ENCODE measurements around the gene CLDN15.

CLDN15 gene

GRCh38 chr7:101220295-101220694 lies 17.3 kb downstream of the CLDN15 start:
- no peak overlapping the region for H3K9ac ChIP-seq (ENCODE audit: insufficient read length)
- peaks cover 5% of the 10 kb centered on the region; the same call in 1 of the 2 replicates for H3K36me3 ChIP-seq (ENCODE audit: insufficient read depth, low read length)
- DNase-seq (ENCODE audit: low read depth, low spot score) = no peak
- no peak overlapping the region for H3K27ac ChIP-seq
- no peak for TF ChIP-seq FOXP2 (optimal IDR thresholded peaks at IDR 0.05; ENCODE audit: control extremely low read depth, extremely low read length, insufficient read depth)
- TF ChIP-seq POLR2AphosphoS5 (IDR thresholded peaks at IDR 0.05; ENCODE audit: borderline replicate concordance, low read depth, low read length) = no peak
- TF ChIP-seq EZH2 (IDR thresholded peaks at IDR 0.05) = no peak
- no peak overlapping the region for H3K4me3 ChIP-seq
- H3K9me3 ChIP-seq (ENCODE audit: low read depth, low read length) = no peaks in the 10 kb centered on the region

GRCh38 chr7:101218236-101219125 lies 19.1 kb downstream of the CLDN15 start:
- peak overlapping the region; percentile 86 for H3K9ac ChIP-seq (ENCODE audit: insufficient read length)
- no peaks in the 10 kb centered on the region; the same call in 1 of the 2 replicates for H3K36me3 ChIP-seq (ENCODE audit: insufficient read depth, low read length)
- no peak for DNase-seq (ENCODE audit: low read depth, low spot score)
- no peak overlapping the region for H3K27ac ChIP-seq
- no peak for TF ChIP-seq POLR2AphosphoS5 (IDR thresholded peaks at IDR 0.05; ENCODE audit: borderline replicate concordance, low read depth, low read length)
- TF ChIP-seq FOXP2 (optimal IDR thresholded peaks at IDR 0.05; ENCODE audit: control extremely low read depth, extremely low read length, insufficient read depth) = no peak
- TF ChIP-seq EZH2 (IDR thresholded peaks at IDR 0.05) = no peak
- H3K9me3 ChIP-seq (ENCODE audit: low read depth, low read length) = no peaks in the 10 kb centered on the region
- H3K4me3 ChIP-seq = peak overlapping the region; percentile 99

DNA sequence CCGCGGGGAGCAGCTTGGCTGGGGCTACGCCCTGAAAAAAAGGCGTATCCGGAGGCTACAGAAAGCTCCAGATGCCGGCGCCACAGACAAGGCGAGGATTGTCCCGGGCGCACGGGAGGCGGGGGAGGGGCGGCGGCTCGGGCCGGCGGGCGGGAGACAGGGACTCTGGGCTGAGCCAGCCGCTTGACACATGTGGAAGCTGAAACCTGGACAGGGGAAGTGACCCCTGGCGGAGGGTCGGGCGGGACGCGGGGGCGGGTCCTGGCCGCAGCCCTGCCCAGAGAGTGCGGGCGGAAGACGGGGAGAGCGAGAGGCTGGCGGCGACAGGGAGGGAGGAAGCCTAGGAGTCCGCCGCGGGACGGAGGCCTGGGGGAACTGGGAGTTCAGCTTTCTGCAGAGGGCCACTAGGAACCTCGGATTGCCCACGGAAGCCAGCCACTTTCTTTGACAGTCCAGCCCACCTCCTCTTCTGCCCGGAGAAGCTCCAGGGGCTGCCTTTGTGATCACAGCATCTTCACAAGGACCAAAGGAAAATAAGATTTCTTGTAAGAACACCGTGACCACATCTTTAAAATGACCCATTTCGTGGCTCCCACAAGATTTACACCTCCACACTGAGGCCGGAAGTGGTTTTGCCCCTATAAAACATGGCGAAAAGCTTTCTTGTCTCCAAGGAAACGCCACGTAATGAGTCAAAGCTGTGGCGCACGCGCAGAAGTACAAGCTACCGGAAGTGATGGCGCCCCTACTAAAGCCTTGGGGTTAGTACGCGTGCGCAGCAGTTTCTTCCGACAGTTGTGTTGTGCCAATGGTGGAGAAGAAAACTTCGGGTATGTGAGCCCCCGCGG lies 20.0 kb downstream of the CLDN15 start, which contains the start of the genes PLOD3 and ZNHIT1:
TSS of gene PLOD3 (minus strand) at position 194 of the 848 bp plus-strand sequence. CDS start 307 bp downstream, outside the sequence.
TSS of gene ZNHIT1 (plus strand) at position 778 of the 848 bp plus-strand sequence. CDS start at position 809, 31 bp downstream.
- peak within 1 kb of the TSS; percentile 86 for H3K9ac ChIP-seq (ENCODE audit: insufficient read length)
- H3K9me3 ChIP-seq (ENCODE audit: low read depth, low read length) = no peaks in the 10 kb centered on the region
- H3K36me3 ChIP-seq (ENCODE audit: insufficient read depth, low read length) = no peaks in the 10 kb centered on the region; the same call in 1 of the 2 replicates
- peak within 1 kb of the TSS; percentile 73 for H3K27ac ChIP-seq
- DNase-seq (ENCODE audit: low read depth, low spot score) = peak; percentile 97
- H3K4me3 ChIP-seq = peak within 1 kb of the TSS; percentile 99
- TF ChIP-seq EZH2 (IDR thresholded peaks at IDR 0.05) (no peak), POLR2AphosphoS5 (IDR thresholded peaks at IDR 0.05; ENCODE audit: borderline replicate concordance, low read depth, low read length) (peak; percentile 54)

DNA sequence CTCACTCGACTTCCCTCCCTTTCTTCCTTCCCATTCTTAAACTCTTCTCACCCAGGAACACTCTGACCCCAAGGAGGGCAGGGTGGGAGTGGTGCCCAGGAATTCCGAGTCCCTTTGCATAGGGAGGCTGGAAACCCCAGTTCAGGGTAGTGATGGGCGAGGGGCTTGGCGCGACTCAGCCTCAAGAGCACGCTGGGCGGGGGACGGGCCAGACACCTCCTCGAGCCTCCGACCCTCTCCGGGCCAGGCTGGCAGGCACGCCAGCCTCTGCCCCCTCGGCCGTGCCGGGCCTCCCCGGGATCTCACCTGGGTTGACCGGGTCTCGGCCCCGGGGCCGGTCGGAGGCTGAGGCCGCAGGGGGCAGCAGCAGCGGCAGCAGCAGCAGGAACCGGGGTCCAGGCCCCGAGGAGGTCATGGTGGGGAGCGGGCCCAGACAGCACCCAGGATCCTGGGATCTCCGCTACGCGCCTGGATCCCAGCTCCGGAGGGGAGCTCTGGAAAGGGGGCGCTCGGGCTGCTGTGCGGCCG lies 20.7 kb downstream of the CLDN15 start:
- Histone ChIP-seq H3K9ac (ENCODE audit: insufficient read length) (peak overlapping the region; percentile 70), H3K9me3 (ENCODE audit: low read depth, low read length) (no peaks in the 10 kb centered on the region), H3K36me3 (ENCODE audit: insufficient read depth, low read length) (no peaks in the 10 kb centered on the region; the same call in 1 of the 2 replicates), H3K27ac (no peak overlapping the region), H3K4me3 (peak overlapping the region; percentile 99)
- DNase-seq (ENCODE audit: low read depth, low spot score) = no peak
- TF ChIP-seq FOXP2 (optimal IDR thresholded peaks at IDR 0.05; ENCODE audit: control extremely low read depth, extremely low read length, insufficient read depth) (no peak), POLR2AphosphoS5 (IDR thresholded peaks at IDR 0.05; ENCODE audit: borderline replicate concordance, low read depth, low read length) (no peak), EZH2 (IDR thresholded peaks at IDR 0.05) (no peak)

GRCh38 chr7:101216001-101216859 lies 21.4 kb downstream of the CLDN15 start:
- Histone ChIP-seq H3K36me3 (ENCODE audit: insufficient read depth, low read length) (no peaks in the 10 kb centered on the region; the same call in 1 of the 2 replicates), H3K27ac (no peak overlapping the region)
- no peak for DNase-seq (ENCODE audit: low read depth, low spot score)

GRCh38 chr7:101212014-101212413 lies 25.6 kb downstream of the CLDN15 start:
- TF ChIP-seq EZH2 (IDR thresholded peaks at IDR 0.05) (no peak), FOXP2 (optimal IDR thresholded peaks at IDR 0.05; ENCODE audit: control extremely low read depth, extremely low read length, insufficient read depth) (no peak)
- peaks cover 4% of the 10 kb centered on the region; the same call in 1 of the 2 replicates for H3K36me3 ChIP-seq (ENCODE audit: insufficient read depth, low read length)
- DNase-seq (ENCODE audit: low read depth, low spot score) = no peak

More at GRCh38 chr7:101216001-101216859, 21.4 kb downstream of the CLDN15 start:
- TF ChIP-seq EZH2 (IDR thresholded peaks at IDR 0.05) (no peak), FOXP2 (optimal IDR thresholded peaks at IDR 0.05; ENCODE audit: control extremely low read depth, extremely low read length, insufficient read depth) (no peak), POLR2AphosphoS5 (IDR thresholded peaks at IDR 0.05; ENCODE audit: borderline replicate concordance, low read depth, low read length) (no peak)
- H3K4me3 ChIP-seq = peak overlapping the region; percentile 99
- no peaks in the 10 kb centered on the region for H3K9me3 ChIP-seq (ENCODE audit: low read depth, low read length)
- peak overlapping the region; percentile 70 for H3K9ac ChIP-seq (ENCODE audit: insufficient read length)

GRCh38 chr7:101211501-101211900 lies 26.1 kb downstream of the CLDN15 start:
- Histone ChIP-seq H3K36me3 (ENCODE audit: insufficient read depth, low read length) (peaks cover 4% of the 10 kb centered on the region; the same call in 1 of the 2 replicates), H3K27ac (no peak overlapping the region), H3K9ac (ENCODE audit: insufficient read length) (no peak overlapping the region), H3K4me3 (no peak overlapping the region), H3K9me3 (ENCODE audit: low read depth, low read length) (no peaks in the 10 kb centered on the region)
- no peak for DNase-seq (ENCODE audit: low read depth, low spot score)
- TF ChIP-seq FOXP2 (optimal IDR thresholded peaks at IDR 0.05; ENCODE audit: control extremely low read depth, extremely low read length, insufficient read depth) (no peak), EZH2 (IDR thresholded peaks at IDR 0.05) (no peak), POLR2AphosphoS5 (IDR thresholded peaks at IDR 0.05; ENCODE audit: borderline replicate concordance, low read depth, low read length) (no peak)

More at GRCh38 chr7:101212014-101212413, 25.6 kb downstream of the CLDN15 start:
- no peak overlapping the region for H3K27ac ChIP-seq
- no peaks in the 10 kb centered on the region for H3K9me3 ChIP-seq (ENCODE audit: low read depth, low read length)
- H3K9ac ChIP-seq (ENCODE audit: insufficient read length) = no peak overlapping the region
- no peak overlapping the region for H3K4me3 ChIP-seq

Measured in SK-N-MC (cell line).